GM18858 (cell line): ENCODE measurements around the gene GZMB.
"Not testable (repeated sequence)": the region's sequence is repeated elsewhere in the genome, so short reads cannot be mapped to it uniquely, and the experiment has no call there.

Experiments used
- ATAC-seq: cut with Tn5 transposase; IDR thresholded peaks from one replicate; pipeline ENCODE4 v1.9.1; 2021; ENCODE audit not compliant: unreplicated experiment

GZMB gene, protein sequence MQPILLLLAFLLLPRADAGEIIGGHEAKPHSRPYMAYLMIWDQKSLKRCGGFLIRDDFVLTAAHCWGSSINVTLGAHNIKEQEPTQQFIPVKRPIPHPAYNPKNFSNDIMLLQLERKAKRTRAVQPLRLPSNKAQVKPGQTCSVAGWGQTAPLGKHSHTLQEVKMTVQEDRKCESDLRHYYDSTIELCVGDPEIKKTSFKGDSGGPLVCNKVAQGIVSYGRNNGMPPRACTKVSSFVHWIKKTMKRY

DNA sequence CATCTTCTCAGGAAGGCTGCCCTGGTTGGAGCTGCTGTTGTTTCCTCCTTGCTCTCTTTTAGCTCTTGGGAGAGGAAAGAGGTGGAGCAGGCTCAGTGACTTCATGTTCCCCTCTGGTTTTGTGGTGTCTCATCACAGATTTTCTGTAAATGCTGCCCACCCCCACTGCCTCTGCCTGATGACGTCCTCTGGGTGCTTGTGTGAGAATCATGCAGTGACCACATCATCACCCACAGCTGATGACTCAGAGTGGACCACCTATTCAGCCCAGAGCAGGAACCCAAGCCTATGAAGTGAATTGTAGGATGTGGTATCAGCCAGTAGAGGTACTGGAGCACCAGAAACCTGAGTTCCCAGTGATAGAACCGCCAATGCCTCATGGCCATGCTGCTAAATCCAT, at the start of gene GZMB:
Gene GZMB (minus strand): TSS at position 33 of the 400 bp plus-strand sequence. CDS start 30 bp downstream, at position 3.
- no peak for ATAC-seq

DNA sequence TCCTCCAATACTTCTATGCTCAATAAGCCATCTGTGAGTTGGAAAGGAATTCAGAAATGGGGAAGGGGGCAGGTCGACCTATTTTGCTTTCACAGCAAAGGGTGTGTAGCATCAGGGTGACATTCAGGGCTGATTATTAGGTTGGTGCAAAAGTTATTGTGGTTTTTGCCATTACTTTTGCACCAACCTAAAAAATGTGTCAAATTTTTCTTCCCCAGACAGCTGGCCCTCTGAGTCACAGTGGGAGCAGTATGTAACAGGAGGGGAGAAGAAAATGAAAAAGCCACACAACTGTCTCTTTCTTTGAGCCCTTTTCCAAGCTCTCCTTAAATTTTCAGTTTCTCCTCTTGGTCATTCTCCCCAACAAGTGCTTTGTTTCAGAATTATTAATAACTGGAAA, 47.1 kb upstream of the GZMB start:
- ATAC-seq, result no peak

DNA sequence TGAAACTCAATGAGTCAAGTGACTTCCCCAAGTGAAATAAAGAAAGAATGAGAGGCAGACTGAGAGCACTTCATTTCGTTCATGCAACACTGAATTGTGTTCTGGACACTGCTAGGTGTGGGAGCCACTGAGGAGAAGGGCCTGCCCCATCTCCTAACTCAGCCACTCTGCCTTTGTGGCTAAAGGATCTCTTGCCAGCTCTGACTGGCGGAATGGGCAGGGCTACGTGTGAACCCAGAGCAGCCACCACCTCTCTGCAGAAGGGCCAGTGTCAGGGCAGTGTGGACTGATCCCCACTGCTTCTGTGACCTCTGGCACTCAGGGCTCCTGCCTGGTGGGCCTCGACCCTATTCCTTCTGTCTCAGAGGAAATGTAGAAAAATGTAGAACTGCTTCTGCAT, 46.5 kb upstream of the GZMB start:
- ATAC-seq, result no peak

DNA sequence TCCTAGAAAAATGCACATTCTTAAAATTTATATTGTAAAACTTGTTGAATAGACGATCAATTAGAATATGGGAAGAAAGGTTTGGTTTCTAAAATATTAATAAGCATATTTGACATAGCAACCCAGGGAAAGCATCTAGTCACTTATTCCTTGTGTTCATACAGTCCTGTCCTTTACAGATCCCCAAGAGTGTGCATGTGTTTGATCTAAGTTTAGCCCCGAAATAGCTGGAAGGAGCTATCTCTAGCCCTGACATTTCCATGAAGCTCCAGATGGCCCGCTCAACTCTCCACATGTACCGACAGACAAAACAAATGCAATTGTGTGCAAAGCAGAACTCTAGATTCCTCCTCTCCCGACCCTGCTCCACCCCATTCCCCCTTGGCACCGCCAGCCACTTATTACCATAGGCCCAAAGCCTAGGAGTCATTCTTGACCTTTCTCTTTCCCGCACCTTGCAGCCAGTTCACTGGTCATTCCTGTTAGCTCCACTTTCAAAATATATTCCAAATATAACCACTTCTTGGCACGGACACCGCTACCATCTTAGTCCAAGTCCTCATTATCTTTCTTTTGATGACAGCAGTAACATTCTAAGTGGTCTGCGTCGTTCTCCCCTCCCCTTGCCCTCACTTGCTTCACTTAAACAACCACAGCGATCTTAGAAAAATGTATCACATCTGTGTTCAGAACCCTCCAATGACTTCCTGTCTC, 45.4 kb upstream of the GZMB start:
- no peak for ATAC-seq

DNA sequence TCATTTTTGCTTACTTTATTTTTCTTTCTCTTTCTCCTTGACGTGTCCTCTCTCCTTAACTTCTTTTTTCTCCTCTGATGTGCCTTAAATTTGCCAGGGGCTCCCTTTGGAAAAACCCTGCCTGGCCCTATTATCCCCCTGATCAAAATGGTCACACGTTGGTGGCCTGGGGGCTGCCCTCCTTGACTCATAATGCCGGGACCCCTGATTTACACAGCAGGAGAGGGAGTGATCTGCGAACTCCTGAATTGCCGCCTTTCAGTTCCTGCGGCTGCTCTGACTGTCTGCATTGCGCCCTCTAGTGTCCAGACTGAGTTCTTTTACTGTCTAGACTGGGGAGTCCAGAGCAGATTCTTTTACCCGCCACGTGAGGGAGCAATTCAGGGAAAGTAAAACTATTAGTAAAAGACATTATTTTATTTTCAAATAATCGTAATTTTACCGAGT, 44.8 kb upstream of the GZMB start:
- peak; percentile 70 for ATAC-seq

DNA sequence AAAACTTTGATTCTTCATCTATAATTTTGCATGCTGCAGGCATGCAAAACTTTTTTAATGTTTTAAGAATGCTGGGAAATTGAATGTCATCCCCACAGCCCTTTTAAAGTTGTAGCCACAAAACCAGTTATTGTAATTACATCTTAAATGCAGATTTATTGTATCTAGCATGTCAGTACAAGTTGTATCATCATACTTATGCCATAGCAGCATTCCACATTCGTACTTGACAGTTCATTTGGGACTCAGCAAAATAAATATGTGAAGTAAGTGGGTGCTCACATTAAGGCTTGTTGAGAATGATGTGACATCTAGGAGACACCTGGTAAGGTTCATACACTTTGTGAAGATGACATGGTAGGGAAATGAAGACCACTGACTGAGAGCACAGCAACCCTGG, 44.0 kb upstream of the GZMB start:
- no peak for ATAC-seq

DNA sequence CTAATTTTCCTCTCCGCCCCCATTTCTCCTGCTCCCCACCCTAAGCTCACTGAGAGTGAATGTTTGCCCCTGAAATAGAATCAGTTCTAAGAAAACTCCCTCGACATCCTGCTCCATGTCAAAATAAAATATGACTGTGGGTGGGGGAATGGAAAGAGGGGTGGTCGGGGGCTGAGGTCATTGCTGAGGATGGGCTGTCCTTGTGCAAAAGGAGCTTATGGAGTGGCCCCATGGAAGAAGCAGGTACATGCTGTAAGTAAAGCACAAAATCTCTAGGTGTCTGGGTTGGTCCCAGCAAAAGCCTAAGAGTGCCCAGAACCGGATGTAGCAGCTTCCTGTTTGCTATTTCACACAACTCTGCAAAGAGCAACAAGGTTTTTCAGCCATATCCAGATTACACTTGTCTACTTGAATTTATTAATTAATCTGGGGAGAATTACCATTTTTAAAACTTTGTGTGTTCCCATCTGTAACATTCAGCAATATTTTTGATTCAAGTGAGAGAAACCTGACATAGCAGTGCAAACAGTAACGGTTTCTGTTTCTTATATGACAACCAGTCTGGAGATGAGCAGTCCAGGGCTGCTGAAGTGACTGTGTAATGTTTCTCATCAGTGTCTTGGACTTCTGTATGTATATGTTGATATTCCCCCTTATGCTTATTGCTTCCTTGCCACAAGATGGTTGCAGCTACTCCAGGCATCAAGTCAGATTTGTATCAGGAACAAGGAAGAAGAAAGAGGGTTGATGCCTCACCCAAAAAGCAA, 40.4 kb upstream of the GZMB start:
- ATAC-seq, result peak; percentile 47

DNA sequence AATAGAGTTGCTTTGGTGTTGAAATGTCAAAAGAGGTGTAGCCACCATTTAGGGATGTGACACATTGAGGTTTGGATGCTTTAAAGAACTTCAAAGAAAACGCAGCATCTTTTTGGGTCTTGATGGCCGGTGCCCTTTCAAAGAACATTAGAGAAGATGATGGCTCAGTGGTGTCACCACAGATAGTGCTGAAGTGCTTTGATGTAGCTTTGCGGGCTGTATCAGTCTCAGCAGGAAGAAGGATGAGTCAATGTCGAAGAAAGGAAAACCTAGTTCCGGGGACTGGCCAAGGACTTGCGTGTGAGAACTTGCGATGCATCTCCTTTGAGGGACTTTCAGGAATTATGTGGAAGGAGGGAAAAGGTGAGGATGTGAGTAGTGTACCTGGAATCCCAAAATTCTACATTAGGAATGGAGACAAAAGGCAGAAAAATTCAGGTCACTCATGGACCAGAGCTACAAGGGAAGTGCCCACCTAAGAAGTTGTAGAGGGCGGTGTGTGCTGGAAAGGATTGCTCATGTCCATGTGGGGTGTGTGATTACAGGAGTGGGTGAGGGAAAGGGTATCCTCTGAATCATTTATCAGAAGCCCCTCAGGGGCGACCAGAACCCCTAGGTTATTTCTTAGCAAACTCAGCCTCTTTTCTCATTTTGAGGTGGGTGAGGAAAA, 39.7 kb upstream of the GZMB start:
- ATAC-seq, result peak; percentile 35

DNA sequence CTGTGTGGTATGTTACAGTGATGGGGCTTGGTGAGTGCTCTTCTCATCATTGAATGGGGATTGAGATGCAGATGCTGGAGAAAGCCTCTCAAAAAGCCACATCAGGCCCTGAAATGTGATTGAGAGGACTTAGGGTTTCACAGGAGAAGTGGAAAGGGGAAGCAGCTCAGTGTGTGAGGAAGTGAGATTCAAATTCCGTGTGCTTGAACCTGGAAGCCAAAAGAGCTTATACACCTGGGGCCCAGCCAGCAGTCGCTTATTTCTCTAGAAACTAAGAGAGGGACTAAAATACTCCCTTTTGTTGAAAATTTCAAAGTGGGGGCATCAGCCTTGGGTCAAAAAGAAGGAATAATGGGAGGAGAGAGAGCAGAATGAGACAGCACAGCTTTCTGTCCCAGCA, 39.1 kb upstream of the GZMB start:
- ATAC-seq, result peak; percentile 42

DNA sequence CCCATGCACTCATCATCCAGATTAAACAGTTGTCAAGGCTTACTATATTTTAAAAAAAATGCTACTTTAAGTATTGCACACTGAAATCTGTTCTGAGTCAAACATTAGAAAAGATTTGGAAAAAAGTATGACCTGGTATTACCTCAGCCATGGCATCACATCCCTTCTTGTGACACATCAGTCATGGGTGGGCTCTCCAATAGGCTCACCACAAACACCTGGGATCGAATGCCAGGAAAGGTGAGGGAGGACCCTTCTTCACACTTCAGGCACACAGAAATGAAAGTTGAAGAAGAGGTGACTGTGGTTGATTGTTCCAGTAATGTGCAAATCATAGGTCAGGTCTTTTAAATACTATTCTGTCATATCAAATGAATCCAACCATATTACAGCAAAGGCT, 36.6 kb upstream of the GZMB start:
- ATAC-seq, result no peak

DNA sequence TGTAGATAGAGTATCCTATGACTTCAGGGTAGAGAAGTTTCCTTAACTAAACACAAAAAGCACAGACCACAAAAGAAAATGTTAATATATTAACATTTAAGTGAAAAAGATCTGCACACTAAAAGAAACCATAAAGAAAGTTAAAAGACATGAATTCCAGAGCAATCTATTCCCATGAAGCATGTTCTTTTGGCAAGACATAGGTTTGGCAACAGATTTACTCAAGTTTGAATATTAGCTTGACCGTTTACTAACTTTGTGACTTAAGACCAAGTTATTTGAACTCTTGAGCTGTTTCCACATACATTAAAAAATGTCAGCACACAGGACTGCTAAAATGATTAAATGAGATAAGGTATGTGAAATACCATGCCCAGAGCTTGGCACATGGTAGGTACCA, 35.7 kb upstream of the GZMB start:
- ATAC-seq, result no peak

DNA sequence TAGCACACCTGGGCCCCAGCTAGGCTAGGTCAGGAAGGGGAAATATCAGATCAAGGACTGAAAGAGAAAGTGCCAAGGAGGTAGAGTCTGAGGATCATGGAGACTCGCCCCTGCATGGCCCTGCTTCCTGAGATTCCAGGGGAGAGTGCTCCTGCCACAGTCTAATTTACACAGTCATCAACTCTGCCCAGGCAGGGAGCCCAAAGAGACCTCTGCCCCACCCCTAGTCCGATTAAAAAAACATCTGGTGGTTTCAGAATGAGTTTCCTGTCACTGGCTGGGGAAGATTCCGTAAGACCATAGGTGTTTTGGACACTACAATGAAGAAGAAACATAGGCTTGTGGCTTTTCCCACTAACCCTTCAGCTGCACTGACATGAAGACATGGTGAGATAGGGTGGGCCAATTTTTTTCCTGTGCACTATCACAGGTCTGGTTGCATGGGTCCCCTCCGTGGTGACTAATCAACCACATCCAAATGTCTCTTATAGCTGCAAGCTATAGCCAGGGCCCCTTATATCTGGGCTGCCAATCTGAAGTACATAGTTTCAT, 31.5 kb upstream of the GZMB start:
- peak; percentile 87 for ATAC-seq

DNA sequence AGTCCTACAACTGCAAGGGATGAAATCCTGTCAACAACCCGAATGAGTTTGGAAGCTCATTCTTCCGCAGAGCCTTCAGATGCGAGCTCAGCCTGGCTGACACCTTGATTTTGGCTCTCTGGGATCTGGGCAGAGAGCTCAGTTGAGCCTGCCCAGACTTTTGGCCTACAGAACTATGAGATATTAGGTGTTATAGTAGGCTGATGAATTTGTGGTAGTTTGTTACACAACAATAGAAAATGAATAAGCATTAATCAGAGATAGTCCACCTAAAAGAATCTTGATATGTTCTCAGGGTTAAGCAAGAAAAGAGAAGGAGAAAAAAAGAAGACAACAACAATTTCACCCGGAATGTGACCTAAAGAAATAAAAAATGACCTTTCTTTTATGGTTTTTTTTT, 30.4 kb upstream of the GZMB start:
- no peak for ATAC-seq

DNA sequence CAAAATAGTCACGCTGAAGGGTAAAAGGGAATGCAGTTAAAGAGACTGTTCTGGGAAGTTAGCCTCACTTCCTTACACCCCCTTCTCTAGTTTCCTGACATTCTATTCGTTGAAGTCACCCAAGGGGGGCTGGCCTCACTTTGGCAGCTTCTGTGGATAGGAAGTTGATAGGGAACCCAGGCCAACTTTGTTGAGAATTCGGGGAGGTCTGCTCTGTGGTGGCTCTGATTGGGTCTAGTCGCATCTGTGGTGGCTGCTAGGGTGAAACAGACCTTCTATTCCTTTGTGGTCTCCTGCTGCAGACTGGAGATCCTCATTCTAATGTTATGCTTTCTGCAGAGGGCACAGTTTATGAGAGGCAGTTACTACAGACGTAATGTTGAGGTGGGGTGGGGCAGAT, 28.8 kb upstream of the GZMB start:
- ATAC-seq, result no peak

DNA sequence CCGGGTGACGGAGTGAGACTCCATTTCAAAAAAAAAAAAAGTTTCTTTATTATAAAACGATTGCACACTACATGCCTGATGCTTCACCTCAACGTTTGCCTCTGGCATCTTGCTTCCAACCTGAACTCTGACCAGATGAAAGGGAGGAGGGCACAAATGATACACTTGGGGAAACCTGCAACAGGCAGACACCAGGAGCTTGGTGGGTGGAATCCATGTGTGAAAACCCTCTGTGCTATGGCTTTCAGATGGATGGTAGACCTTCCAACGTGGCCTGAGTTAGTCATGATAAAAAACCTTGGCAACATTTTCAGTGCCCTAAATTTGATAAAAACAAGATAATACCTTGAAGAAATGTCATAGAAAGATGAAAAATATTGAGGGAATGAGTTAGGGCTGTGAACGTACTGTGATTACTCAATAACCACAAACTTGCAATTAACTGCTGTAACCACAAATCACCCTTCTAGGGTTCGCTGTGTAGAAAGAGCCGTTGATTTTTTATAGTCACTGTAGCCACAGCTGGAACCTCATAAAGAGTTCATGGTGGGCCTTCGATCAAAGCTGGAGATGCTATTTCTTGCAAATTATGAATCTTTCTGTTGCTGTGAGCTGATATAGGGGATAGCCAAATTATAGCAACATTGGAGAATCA, 26.1 kb upstream of the GZMB start:
- no peak for ATAC-seq

DNA sequence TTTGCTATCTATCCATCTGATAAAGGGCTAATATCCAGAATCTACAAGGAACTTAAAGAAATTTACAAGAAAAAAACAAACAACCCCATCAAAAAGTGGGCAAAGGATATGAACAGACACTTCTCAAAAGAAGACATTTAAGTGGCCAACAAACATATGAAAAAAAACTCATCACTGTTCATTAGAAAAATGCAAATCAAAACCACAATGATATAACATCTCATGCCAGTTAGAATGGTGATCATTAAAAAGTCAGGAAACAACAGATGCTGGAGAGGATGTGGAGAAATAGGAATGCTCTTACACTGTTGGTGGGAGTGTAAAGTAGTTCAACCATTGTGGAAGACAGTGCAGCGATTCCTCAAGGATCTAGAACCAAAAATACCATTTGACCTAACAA, 14.4 kb upstream of the GZMB start:
- not testable (repeated sequence) for ATAC-seq

DNA sequence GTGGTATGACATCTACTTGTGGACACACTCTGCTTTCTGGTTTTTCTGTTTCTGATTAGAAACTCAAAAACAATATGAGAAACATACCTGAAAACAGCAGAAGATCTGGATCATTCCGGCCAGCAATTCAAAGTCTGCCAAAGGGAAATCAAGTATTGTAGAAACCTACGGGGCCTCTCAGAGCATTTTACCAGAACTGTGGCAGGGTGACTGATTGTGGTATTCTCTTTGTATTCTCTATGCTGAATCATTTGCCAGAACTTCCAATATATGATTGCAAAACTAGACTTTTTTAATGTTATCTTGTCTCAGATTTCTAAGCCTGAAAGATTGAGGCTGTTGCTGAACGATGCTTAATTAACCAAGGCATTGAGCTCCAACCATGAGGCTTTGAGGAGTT, 5.9 kb upstream of the GZMB start:
- no peak for ATAC-seq

DNA sequence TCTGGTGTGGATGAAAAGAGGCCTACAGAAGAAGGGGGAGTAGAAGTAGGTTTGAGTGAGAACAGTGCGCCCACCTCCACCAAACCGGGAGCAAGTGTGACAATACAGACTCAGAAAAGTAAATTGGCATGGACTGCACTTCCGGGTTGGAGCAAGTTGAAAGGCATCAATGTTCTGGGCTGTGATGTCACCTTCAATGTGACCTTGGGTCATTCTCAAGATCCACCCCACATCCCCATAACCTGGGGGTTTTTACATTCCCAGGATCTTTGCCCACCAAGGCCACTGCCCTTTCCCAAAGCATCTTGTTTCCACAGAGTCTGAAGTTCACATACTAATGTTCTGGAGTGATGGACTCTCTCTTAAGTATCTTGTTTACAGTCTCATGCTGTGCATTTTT, 5.3 kb upstream of the GZMB start:
- no peak for ATAC-seq

DNA sequence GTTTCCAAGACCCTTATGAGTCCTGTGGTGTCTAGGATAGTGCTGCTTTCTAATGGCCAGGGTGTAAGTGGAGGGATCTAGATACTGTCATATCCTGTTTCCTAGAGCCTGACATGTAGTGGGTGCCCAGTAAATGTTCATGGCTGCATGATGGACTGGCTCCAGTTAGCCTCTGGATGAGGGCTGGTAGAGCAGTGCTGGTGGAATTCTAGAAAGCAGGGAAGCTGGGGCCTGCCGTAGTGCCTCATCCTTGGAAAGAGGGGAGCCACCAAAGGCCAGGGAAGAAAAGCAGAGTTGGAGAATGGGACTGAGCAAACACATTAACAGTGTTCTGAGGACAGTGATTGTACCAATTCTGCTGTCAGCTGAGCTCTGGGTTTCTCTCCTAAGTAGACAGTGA, 637 bp downstream of the GZMB start:
- ATAC-seq, result no peak

DNA sequence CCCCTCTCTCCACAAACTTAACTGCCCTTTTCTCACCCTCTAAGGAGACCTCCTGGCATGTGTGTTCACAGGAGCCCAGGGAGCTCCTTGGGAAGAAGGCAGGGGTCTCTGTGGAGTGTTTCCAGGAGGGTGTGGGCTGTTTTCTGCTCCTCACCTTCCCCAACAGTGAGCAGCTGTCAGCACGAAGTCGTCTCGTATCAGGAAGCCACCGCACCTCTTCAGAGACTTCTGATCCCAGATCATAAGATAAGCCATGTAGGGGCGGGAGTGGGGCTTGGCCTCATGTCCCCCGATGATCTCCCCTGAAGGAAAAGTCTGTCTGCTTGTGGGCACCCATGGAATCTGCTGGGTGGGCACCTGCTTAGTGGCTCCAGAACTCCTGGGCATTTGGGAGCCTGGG, 1.2 kb downstream of the GZMB start:
- no peak for ATAC-seq

DNA sequence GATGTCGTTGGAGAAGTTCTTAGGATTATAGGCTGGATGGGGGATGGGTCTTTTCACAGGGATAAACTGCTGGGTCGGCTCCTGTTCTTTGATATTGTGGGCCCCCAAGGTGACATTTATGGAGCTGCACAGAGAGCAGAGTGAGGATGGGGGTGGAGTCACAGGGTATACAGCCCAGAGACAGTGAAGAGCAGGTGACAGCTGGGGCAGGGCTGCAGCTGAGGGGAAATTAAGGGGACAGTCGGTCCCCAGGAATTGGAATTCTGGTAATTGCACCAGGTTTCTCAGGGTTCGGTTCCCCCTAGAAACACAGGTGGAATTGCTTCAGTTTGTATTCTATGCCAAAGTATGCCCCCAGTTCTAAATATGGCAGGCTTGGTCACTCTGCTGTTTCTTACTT, 1.7 kb downstream of the GZMB start:
- no peak for ATAC-seq
